Effector memory CD4-positive, alpha-beta T cell (primary cell): Measurements from ENCODE around the gene C11orf21.
"Not testable (repeated sequence)": the region's sequence is repeated elsewhere in the genome, so short reads cannot be mapped to it uniquely, and the experiment has no call there.

ENCODE experiments used
- DNase-seq, 3 donors: peaks; one replicate each; pipeline ENCODE4 v3.0.0-alpha.2; 2020
- H3K27ac ChIP-seq: 2 replicates; pipeline ENCODE4 v1.7.0; 2013; ENCODE audit warnings: mild to moderate bottlenecking, low read length, moderate library complexity; ENCODE audit not compliant: insufficient read depth, poor library complexity, severe bottlenecking
- H3K27me3 ChIP-seq: replicated peaks from 2 replicates; pipeline ENCODE4 v1.7.0; 2013; ENCODE audit warnings: mild to moderate bottlenecking, low read length; ENCODE audit not compliant: insufficient read depth, control insufficient read depth, poor library complexity, severe bottlenecking
- H3K36me3 ChIP-seq: 2 replicates; pipeline ENCODE4 v1.7.0; 2013; ENCODE audit warnings: mild to moderate bottlenecking, low read length, moderate library complexity; ENCODE audit not compliant: control insufficient read depth, insufficient read depth
- H3K4me1 ChIP-seq: 2 replicates; pipeline ENCODE4 v1.7.0; 2013; ENCODE audit warnings: low read length, mild to moderate bottlenecking; ENCODE audit not compliant: control insufficient read depth, insufficient read depth, poor library complexity, severe bottlenecking
- H3K4me3 ChIP-seq: 2 replicates; pipeline ENCODE4 v1.7.0; 2013; ENCODE audit warnings: low read length, low read depth, mild to moderate bottlenecking; ENCODE audit not compliant: insufficient read depth, poor library complexity, severe bottlenecking
- H3K9me3 ChIP-seq: 2 replicates; pipeline ENCODE4 v1.7.0; 2013; ENCODE audit warnings: mild to moderate bottlenecking, low read length, moderate library complexity; ENCODE audit not compliant: control insufficient read depth

Gene C11orf21

GRCh38 chr11:2335286-2335685, 33.6 kb upstream of the C11orf21 start:
- not testable (repeated sequence) for H3K4me3 ChIP-seq, H3K36me3 ChIP-seq, DNase-seq, H3K4me1 ChIP-seq, H3K9me3 ChIP-seq, H3K27ac ChIP-seq, H3K27me3 ChIP-seq

GRCh38 chr11:2333486-2334205, 31.9 kb upstream of the C11orf21 start:
- not testable (repeated sequence) for H3K4me1 ChIP-seq, H3K36me3 ChIP-seq, H3K27ac ChIP-seq, H3K9me3 ChIP-seq, H3K4me3 ChIP-seq, DNase-seq, H3K27me3 ChIP-seq

DNA sequence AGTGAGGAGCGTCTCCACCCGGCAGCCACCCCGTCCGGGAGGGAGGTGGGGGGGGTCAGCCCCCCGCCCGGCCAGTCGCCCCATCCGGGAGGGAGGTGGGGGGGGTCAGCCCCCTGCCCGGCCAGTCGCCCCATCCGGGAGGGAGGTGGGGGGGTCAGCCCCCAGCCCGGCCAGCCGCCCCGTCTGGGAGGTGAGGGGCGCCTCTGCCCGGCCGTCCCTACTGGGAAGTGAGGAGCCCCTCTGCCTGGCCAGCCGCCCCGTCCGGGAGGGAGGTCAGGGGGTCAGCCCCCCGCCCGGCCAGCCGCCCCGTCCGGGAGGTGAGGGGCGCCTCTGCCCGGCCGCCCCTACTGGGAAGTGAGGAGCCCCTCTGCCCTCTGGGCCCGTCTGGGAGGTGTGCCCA, 30.9 kb upstream of the C11orf21 start:
- not testable (repeated sequence) for H3K4me3 ChIP-seq, H3K4me1 ChIP-seq, DNase-seq, H3K36me3 ChIP-seq, H3K27me3 ChIP-seq, H3K9me3 ChIP-seq, H3K27ac ChIP-seq

DNA sequence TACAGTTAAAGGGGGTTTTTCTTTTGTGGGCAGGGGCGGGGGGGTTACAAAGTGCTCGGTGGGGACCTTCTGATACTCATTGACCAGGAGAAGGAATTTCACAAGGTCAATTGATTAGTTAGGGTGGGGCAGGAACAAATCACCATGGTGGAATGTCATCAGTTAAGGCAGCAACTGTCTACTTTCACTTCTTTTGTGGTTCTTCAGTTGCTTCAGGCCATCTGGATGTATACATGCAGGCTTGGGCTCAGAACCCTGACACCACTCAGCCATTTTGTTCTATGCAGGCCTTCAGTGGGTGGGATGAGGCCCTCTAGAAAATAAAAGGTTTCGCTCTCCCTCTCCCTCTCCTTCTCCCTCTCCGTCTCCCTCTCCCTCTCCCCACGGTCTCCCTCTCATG, 29.7 kb upstream of the C11orf21 start:
- Histone ChIP-seq H3K9me3 (no peaks in the 10 kb centered on the region), H3K4me1 (no peaks in the 10 kb centered on the region), H3K4me3 (no peak overlapping the region), H3K36me3 (no peaks in the 10 kb centered on the region), H3K27me3 (no peaks in the 10 kb centered on the region), H3K27ac (no peak overlapping the region)
- DNase-seq = no peak

DNA sequence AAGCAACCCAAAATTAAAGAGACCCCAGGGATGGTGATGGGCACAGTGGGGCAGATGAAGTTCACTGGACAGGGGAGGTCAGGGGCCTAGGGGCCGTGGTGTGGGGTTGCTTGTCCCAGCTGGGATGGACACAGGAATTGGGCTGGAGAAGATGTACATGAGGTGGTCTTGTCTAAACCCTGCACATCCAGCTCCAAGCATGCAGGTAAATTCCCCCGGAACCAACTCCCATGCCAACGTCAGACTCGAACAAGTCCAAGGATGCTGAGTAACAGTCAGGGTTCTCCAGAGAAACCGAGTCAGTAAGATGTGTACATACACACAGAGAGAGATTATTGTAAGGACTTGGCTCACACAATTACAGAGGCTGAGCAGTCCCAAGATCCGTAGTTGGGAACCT, 29.0 kb upstream of the C11orf21 start:
- DNase-seq = no peak

DNA sequence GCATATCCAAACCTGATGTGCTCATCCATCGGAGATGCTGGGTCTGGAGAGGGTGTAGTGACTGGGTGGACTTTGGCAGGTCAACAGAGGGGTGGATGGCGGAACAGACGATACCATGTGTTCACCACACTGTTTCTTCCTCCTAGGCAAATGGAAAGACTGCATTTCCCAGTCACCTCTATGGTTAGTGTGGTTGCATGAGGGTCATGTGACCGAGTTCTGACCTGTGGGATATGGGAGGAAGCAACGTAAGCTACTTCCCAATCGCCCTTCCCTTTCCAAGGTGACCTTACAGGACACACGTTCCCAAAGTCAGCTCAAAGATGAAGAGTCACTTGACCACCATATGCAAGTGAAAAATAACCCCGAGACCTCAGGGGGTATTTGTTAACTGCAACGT, 27.8 kb upstream of the C11orf21 start:
- Histone ChIP-seq H3K4me3 (no peak overlapping the region), H3K27ac (no peak overlapping the region), H3K27me3 (no peaks in the 10 kb centered on the region), H3K4me1 (no peaks in the 10 kb centered on the region), H3K36me3 (no peaks in the 10 kb centered on the region), H3K9me3 (no peaks in the 10 kb centered on the region)
- no peak for DNase-seq

More for the DNA sequence above, 29.0 kb upstream of the C11orf21 start:
- no peaks in the 10 kb centered on the region for H3K27me3 ChIP-seq
- no peak overlapping the region for H3K27ac ChIP-seq
- H3K9me3 ChIP-seq = no peaks in the 10 kb centered on the region
- no peaks in the 10 kb centered on the region for H3K36me3 ChIP-seq
- H3K4me3 ChIP-seq = no peak overlapping the region
- no peaks in the 10 kb centered on the region for H3K4me1 ChIP-seq

DNA sequence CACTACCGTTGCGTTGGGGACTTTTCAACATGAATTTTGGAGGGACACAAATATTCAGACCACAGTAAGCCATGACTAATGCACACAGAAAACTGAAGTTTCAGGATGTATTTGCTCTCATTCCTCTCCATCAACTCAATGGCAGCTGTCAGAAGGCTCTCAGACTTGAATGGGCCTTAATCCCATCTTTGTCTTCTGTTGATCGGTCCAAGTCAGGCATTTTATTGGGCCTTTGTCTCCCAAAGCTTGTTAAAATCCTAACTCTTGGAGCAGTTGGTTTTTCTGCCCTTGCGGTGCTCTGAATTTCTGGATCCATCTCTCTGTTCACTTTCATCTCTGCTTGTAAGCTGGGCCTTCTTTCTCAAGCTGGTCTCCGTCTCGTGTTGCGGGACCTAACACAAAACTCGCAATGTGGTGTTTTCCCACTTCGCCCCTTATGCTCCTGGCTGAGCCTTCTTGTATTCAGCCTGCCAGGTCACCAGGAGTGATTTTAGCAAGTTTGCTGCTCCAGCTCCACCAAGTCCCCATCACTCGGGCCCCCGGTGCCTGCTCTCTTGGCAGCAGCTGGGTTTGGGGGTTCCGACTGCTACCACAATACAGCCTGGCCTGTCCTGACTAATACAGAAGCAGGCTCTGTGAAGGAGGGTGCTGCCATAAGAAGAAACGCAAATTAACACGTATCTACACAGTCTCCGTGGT, 27.1 kb upstream of the C11orf21 start:
- Histone ChIP-seq H3K27ac (no peak overlapping the region), H3K9me3 (no peaks in the 10 kb centered on the region), H3K27me3 (no peaks in the 10 kb centered on the region), H3K4me3 (no peak overlapping the region), H3K4me1 (no peaks in the 10 kb centered on the region), H3K36me3 (no peaks in the 10 kb centered on the region)
- no peak for DNase-seq

- DNase-seq = no peak
- Histone ChIP-seq H3K27me3 (no peaks in the 10 kb centered on the region), H3K4me3 (no peak overlapping the region), H3K9me3 (no peaks in the 10 kb centered on the region), H3K4me1 (no peaks in the 10 kb centered on the region), H3K36me3 (no peaks in the 10 kb centered on the region), H3K27ac (no peak overlapping the region)
Measured at GRCh38 chr11:2328021-2328420, 26.3 kb upstream of the C11orf21 start.

GRCh38 chr11:2327032-2327431, 25.3 kb upstream of the C11orf21 start:
- Histone ChIP-seq H3K4me3 (no peak overlapping the region), H3K4me1 (no peaks in the 10 kb centered on the region), H3K9me3 (no peaks in the 10 kb centered on the region), H3K27me3 (no peaks in the 10 kb centered on the region), H3K36me3 (no peaks in the 10 kb centered on the region), H3K27ac (no peak overlapping the region)
- DNase-seq = no peak

DNA sequence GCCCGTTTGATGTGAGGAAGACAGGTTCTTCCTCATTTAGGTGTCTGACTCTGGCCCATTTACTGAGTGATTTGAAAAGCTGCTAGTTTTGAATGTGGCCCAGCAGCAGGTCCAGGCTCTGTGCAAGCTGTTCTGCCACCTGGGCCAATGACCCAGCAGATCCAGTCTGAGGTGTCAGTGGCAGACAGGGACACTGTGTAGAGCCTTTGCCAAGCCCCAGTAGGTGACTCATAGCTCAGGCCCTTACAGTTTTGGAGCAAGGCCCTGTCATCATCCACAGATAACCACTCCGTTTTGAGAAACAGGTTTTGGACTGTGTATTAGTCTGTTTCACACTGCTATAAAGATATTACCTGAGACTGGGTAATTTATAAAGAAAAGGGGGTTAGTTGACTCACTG, 24.0 kb upstream of the C11orf21 start:
- Histone ChIP-seq H3K9me3 (no peaks in the 10 kb centered on the region), H3K27ac (no peak overlapping the region), H3K4me1 (no peaks in the 10 kb centered on the region), H3K27me3 (no peaks in the 10 kb centered on the region), H3K36me3 (no peaks in the 10 kb centered on the region), H3K4me3 (no peak overlapping the region)
- DNase-seq = no peak
